K562 (cell line): ENCODE data around the gene DEDD. TPM values are rescaled to one million over a fixed set of nuclear protein-coding genes. Genes with fewer than 3 reads are reported as not detected.

Source experiments
- ATAC-seq: fragments of 200-7000 bp; cut with Tn5 transposase; 3 replicates; pipeline ENCODE4 v1.9.1; 2020; ENCODE audit warnings: moderate library complexity
- BruUV-seq: library from RNA; stranded (reverse); fragments of 400-500 nt; replicated peaks from 2 replicates; lab custom pipeline; 2021; lab: Mats Ljungman, UMichigan
- CTCF ChIA-PET: fragments of 300-600 bp; formaldehyde crosslinking; extraction: SDS; loops from one replicate; lab custom pipeline; 2021; ENCODE audit warnings: low intra/inter-chr PET ratio; lab: Yijun Ruan, JAX
- POLR2A ChIA-PET: fragments of 300-600, 350-650 bp; sonication (Branson Sonifier 250); formaldehyde crosslinking; extraction: SDS; loops from one replicate; lab custom pipeline; 2021; ENCODE audit warnings: antibody characterized with exemption, inconsistent platforms; lab: Yijun Ruan, JAX
- DNase-seq, 4 experiments: peaks; one replicate each; pipeline versions ENCODE4 v3.0.0 to v3.0.0-alpha.2; 2011 to 2018; ENCODE audit warnings: low spot score in 3 of 4, mixed read lengths in 3 of 4; ENCODE audit errors: extremely low read depth in 1 of 4
- FAIRE-seq: peaks from 2 replicates; lab custom pipeline; 2011; peaks lifted over from hg19 to GRCh38; lab: Jason Lieb, UNC
- H2AFZ ChIP-seq: 2 replicates; pipeline ENCODE4 v1.6.0; 2011; ENCODE audit warnings: low read depth, low read length, control low read depth, inconsistent platforms
- H3K27ac ChIP-seq: fragments of 200-600 bp; 3 replicates; pipeline ENCODE4 v1.8.0; 2011; ENCODE audit warnings: low read depth, mild to moderate bottlenecking, control low read depth, inconsistent platforms, low read length, moderate library complexity, mixed read lengths; ENCODE audit errors: extremely low read depth
- H3K27me3 ChIP-seq, 2 experiments: fragments of 300-600 bp in 1 of 2; 2 replicates in 1 of 2; 3 replicates in 1 of 2; pipeline versions ENCODE4 v1.6.0 to v1.8.0; 2011; ENCODE audit warnings: inconsistent platforms in 2 of 2, low read length in 2 of 2, mild to moderate bottlenecking in 1 of 2, mixed read lengths in 1 of 2, moderate library complexity in 1 of 2; ENCODE audit not compliant: control insufficient read depth in 2 of 2, insufficient read depth in 2 of 2
- H3K36me3 ChIP-seq: fragments of 300-600 bp; 3 replicates; pipeline ENCODE4 v1.8.0; 2011; ENCODE audit warnings: mild to moderate bottlenecking, low read length, inconsistent platforms; ENCODE audit not compliant: control insufficient read depth, insufficient read depth
- H3K4me1 ChIP-seq, 2 experiments: fragments of 200-600 bp in 1 of 2; replicated peaks in 1 of 2; 2 replicates in 1 of 2; 3 replicates in 1 of 2; pipeline versions ENCODE4 v1.5.1 to v1.8.0; 2011; ENCODE audit warnings: inconsistent platforms in 2 of 2, low read length in 2 of 2, mild to moderate bottlenecking in 1 of 2, mixed read lengths in 1 of 2, moderate library complexity in 1 of 2; ENCODE audit not compliant: control insufficient read depth in 2 of 2, insufficient read depth in 2 of 2
- H3K4me2 ChIP-seq: 2 replicates; pipeline ENCODE4 v1.6.1; 2011; ENCODE audit warnings: low read length, control low read depth, inconsistent platforms, mixed read lengths; ENCODE audit not compliant: insufficient read depth
- H3K4me3 ChIP-seq: fragments of 200-600 bp; sonication (generic), shearing (Covaris generic); 2 replicates; pipeline ENCODE4 v1.5.1; 2016; ENCODE audit warnings: control low read depth, inconsistent platforms
- H3K79me2 ChIP-seq: fragments of 200-600 bp; 3 replicates; pipeline ENCODE4 v1.8.0; 2011; ENCODE audit warnings: low read length, inconsistent platforms; ENCODE audit not compliant: control insufficient read depth, insufficient read depth
- H3K9ac ChIP-seq, 2 experiments: 2 replicates each; pipeline versions ENCODE4 v1.6.0 to v1.6.1; 2011; ENCODE audit warnings: low read depth in 2 of 2, low read length in 2 of 2, control low read depth in 1 of 2, inconsistent platforms in 1 of 2, mild to moderate bottlenecking in 1 of 2, mixed read lengths in 1 of 2; ENCODE audit not compliant: insufficient read depth in 1 of 2
- H3K9me1 ChIP-seq: one replicate; pipeline ENCODE4 v1.6.0; 2011; ENCODE audit warnings: inconsistent platforms, mild to moderate bottlenecking, low read length, moderate library complexity; ENCODE audit not compliant: control insufficient read depth, insufficient read depth
- H3K9me3 ChIP-seq: replicated peaks from 2 replicates; pipeline ENCODE4 v1.5.1; 2011; ENCODE audit warnings: low read depth, low read length, inconsistent platforms; ENCODE audit not compliant: control insufficient read depth, insufficient read depth
- H4K20me1 ChIP-seq: replicated peaks from 2 replicates; pipeline ENCODE4 v1.6.1; 2011; ENCODE audit warnings: low read length, inconsistent platforms, mixed read lengths; ENCODE audit not compliant: control insufficient read depth, insufficient read depth
- CREBBP ChIP-seq: IDR thresholded peaks from one replicate; pipeline ENCODE4 v1.6.1; 2012; ENCODE audit warnings: low read depth, mild to moderate bottlenecking, control low read depth, inconsistent platforms, low read length
- GABPA ChIP-seq: fragments of 200-800 bp; sonication (Bioruptor generic); conservative IDR thresholded peaks from 2 replicates; pipeline ENCODE4 v1.6.1; 2016; ENCODE audit warnings: low read depth, missing genetic modification characterization, missing compliant biosample characterization
- GTF2F1 ChIP-seq: IDR thresholded peaks from 2 replicates; pipeline ENCODE4 v1.6.1; 2011; ENCODE audit warnings: low read depth, low read length, improper control_type of control experiment
- KDM1A ChIP-seq, 2 experiments: fragments of 450-650 bp; IDR thresholded peaks; 2 replicates each; pipeline ENCODE4 v1.6.1; 2016; ENCODE audit warnings: mild to moderate bottlenecking in 2 of 2
- MAZ ChIP-seq, 2 experiments: fragments of 450-650 bp in 1 of 2; sonication (generic) in 1 of 2; formaldehyde crosslinking; IDR thresholded peaks in 1 of 2; conservative IDR thresholded peaks in 1 of 2; 2 replicates each; pipeline versions ENCODE4 v1.4.0 to v1.5.0; 2020; ENCODE audit warnings: mild to moderate bottlenecking in 1 of 2, missing genetic modification reagents in 1 of 2
- PML ChIP-seq: IDR thresholded peaks from 2 replicates; pipeline ENCODE4 v1.6.1; 2012; ENCODE audit warnings: low read length, inconsistent platforms
- PURB ChIP-seq: sonication (generic); formaldehyde crosslinking; IDR thresholded peaks from 2 replicates; pipeline ENCODE4 v1.9.0; 2021; ENCODE audit warnings: low read depth, mild to moderate bottlenecking, missing genetic modification reagents
- RBBP5 ChIP-seq: fragments of 200-600 bp; sonication (generic); IDR thresholded peaks from 2 replicates; pipeline ENCODE4 v1.6.1; 2012; ENCODE audit warnings: borderline replicate concordance, mild to moderate bottlenecking, low read length, control low read depth, inconsistent platforms; ENCODE audit not compliant: insufficient read depth, poor library complexity, severe bottlenecking
- SMAD2 ChIP-seq: fragments of 150-350 bp; IDR thresholded peaks from 2 replicates; pipeline ENCODE4 v1.6.1; 2014; ENCODE audit warnings: low read depth, mild to moderate bottlenecking, low read length
- SOX6 ChIP-seq: fragments of 450-650 bp; IDR thresholded peaks from 2 replicates; pipeline ENCODE4 v1.6.1; 2014; ENCODE audit warnings: mild to moderate bottlenecking
- SUPT5H ChIP-seq: fragments of 450-650 bp; IDR thresholded peaks from 2 replicates; pipeline ENCODE4 v1.6.1; 2016
- THRAP3 ChIP-seq: fragments of 450-650 bp; IDR thresholded peaks from 2 replicates; pipeline ENCODE4 v1.6.1; 2016; ENCODE audit warnings: mild to moderate bottlenecking, inconsistent platforms, borderline replicate concordance
- TRIM25 ChIP-seq: fragments of 450-650 bp; IDR thresholded peaks from 2 replicates; pipeline ENCODE4 v1.7.0; 2016; ENCODE audit warnings: borderline replicate concordance
- ZC3H11A ChIP-seq: IDR thresholded peaks from 2 replicates; pipeline ENCODE4 v1.6.1; 2012; ENCODE audit warnings: low read depth, low read length, improper control_type of control experiment
- ZNF12 ChIP-seq: sonication (generic); formaldehyde crosslinking; IDR thresholded peaks from 2 replicates; pipeline ENCODE4 v1.4.0; 2020; ENCODE audit warnings: mild to moderate bottlenecking, missing genetic modification reagents
- ZNF217 ChIP-seq: sonication (generic); formaldehyde crosslinking; IDR thresholded peaks from 2 replicates; pipeline ENCODE4 v1.8.0; 2022; ENCODE audit warnings: mild to moderate bottlenecking, missing genetic modification reagents
- ZNF23 ChIP-seq: fragments of 250-450 bp; sonication (Bioruptor Pico); IDR thresholded peaks from 2 replicates; pipeline ENCODE4 v1.4.0; 2020; ENCODE audit warnings: mild to moderate bottlenecking
- WGBS: fragments of 100-300 bp; shearing (Covaris generic); methylation state at CpG from one replicate; pipeline ENCODE4 v1.1.6; 2016; ENCODE audit warnings: low coverage, mixed read lengths; ENCODE audit not compliant: insufficient coverage; ENCODE audit errors: missing lambda C conversion rate; 5-methylcytosine and 5-hydroxymethylcytosine counted together
- in situ Hi-C: fragments of 300-500 bp; cut with MboI; formaldehyde crosslinking; loops from 4 replicates; pipeline ENCODE4 v1.15.0; 2018; ENCODE audit warnings: inconsistent platforms, mixed read lengths
- intact Hi-C: fragments of 100-400 bp; cut with micrococcal nuclease; formaldehyde crosslinking; loops from 2 replicates; pipeline ENCODE4 v1.14.2; 2022
- polyA plus RNA-seq, 8 experiments: library from polyadenylated mRNA; depleted of rRNA in 4 of 8; stranded (reverse) in 5 of 8; unstranded in 3 of 8; fragments of >200 nt; fragmentation: Nextera tagmentation in 2 of 8; fragmentation: Illumina TruSeq in 1 of 8; extraction: Ambion mirVana in 2 of 8; extraction: Trizol in 1 of 8; gene quantifications; 2 replicates each; pipeline versions ENCODE4 v1.2.1 to v1.2.3, GENCODE V29; 2011 to 2014; ENCODE audit warnings: inconsistent platforms in 1 of 8, missing spikeins in 1 of 8
- total RNA-seq, 7 experiments: library from RNA; depleted of rRNA in 6 of 7; stranded (reverse); fragments of >200 nt in 6 of 7; fragmentation: Illumina TruSeq in 2 of 7; extraction: Trizol in 2 of 7; gene quantifications; 2 replicates each; pipeline versions ENCODE4 v1.2.1 to v1.2.3, GENCODE V29; 2011 to 2021; ENCODE audit warnings: low replicate concordance in 1 of 7
- TF ChIP-seq, protein P1 (sequence below): sonication (generic); formaldehyde crosslinking; IDR thresholded peaks from 2 replicates; pipeline ENCODE4 v1.8.0; 2022; ENCODE audit warnings: missing genetic modification reagents, mild to moderate bottlenecking, borderline replicate concordance
- TF ChIP-seq, protein P2 (sequence below): fragments of 450-650 bp; IDR thresholded peaks from 2 replicates; pipeline ENCODE4 v1.6.1; 2016; ENCODE audit warnings: low read depth, mild to moderate bottlenecking, moderate library complexity

The DEDD gene
- total and polyA plus RNA-seq, 9 of the 15 experiments (the other 6 are each of a cell fraction or from before 2014, with no cell fraction given) = 11.6 to 41.0 (median 16.8) TPM

DNA sequence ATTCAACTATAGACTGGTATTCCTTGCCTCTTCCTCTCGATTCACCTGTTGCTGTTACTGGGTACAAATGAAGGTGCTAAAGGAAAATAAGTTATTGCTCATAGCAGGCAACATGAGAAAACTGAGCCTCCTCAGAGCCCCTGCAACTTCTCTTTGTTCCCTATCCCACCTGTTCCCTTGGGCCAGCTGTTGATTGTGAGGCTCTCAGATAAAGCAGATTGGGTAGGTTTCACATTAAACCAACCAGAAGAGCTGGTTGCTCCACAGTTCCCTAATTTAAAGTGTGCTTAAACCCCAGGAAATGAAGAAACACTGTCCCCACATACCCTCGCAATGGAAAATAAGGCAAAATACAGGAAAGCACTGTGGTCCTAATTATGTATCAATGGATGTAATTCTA is 4.8 kb downstream of the DEDD start (continued):
- TF ChIP-seq, protein P1, sequence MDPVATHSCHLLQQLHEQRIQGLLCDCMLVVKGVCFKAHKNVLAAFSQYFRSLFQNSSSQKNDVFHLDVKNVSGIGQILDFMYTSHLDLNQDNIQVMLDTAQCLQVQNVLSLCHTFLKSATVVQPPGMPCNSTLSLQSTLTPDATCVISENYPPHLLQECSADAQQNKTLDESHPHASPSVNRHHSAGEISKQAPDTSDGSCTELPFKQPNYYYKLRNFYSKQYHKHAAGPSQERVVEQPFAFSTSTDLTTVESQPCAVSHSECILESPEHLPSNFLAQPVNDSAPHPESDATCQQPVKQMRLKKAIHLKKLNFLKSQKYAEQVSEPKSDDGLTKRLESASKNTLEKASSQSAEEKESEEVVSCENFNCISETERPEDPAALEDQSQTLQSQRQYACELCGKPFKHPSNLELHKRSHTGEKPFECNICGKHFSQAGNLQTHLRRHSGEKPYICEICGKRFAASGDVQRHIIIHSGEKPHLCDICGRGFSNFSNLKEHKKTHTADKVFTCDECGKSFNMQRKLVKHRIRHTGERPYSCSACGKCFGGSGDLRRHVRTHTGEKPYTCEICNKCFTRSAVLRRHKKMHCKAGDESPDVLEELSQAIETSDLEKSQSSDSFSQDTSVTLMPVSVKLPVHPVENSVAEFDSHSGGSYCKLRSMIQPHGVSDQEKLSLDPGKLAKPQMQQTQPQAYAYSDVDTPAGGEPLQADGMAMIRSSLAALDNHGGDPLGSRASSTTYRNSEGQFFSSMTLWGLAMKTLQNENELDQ (CRISPR knock-in tag) = no peak
- TF ChIP-seq ZNF12 (CRISPR knock-in tag) = no peak
- TF ChIP-seq, all 486 proteins: peak for 0

DNA sequence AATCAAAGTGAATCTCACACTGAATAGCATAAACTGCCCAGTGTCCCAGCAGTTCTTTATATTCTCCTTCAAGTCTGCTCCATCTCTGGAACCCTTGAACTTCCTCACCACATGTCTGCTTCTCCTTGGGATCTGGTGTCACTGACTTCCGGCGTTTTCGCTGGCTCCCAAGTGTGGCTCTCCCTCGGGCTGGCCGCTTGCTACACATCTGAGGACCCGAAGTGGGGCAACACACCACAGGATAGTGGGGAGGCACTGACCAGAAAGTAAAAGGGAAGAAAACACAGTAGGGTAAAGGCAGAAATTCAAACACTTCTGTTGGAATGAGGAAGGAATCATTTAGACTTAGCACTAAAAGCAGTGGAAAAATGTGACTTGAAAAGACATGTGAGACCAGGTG is 9.5 kb downstream of the DEDD start:
- no peaks in the 10 kb centered on the region for H3K9me3 ChIP-seq
- H2AFZ ChIP-seq = no peak overlapping the region
- intact Hi-C loops = no loop called here
- FAIRE-seq (no peak), ATAC-seq (no peak), DNase-seq (no peak)
- peaks cover 3% of the 10 kb centered on the region; the same call in 1 of the 2 replicates for H4K20me1 ChIP-seq
- H3K4me2 ChIP-seq = no peak overlapping the region
- H3K36me3 ChIP-seq = peaks cover 79% of the 10 kb centered on the region
- no TSS peak for BruUV-seq
- H3K79me2 ChIP-seq = peaks cover 32% of the 10 kb centered on the region
- CTCF ChIA-PET = no interaction called here
- H3K4me3 ChIP-seq = no peak overlapping the region
- peaks cover 13 to 25% of the 10 kb centered on the region in 2 experiments for H3K4me1 ChIP-seq
- no peak overlapping the region for H3K9ac ChIP-seq
- in situ Hi-C loops = no loop called here
- POLR2A ChIA-PET = interaction anchor here (2.5 kb wide), 1 partner anchor 9 kb away, joined by 20 read pairs; the partner anchor contains the start of gene DEDD
- WGBS = 83% methylated on average over 6 of the region's 6 CpGs
- H3K9me1 ChIP-seq = no peaks in the 10 kb centered on the region
- H3K27me3 ChIP-seq = no peaks in the 10 kb centered on the region
- H3K27ac ChIP-seq = no peak overlapping the region
- TF ChIP-seq ZNF23 (CRISPR knock-in tag) = no peak
- no peak for TF ChIP-seq ZNF217
- no peak for TF ChIP-seq GTF2F1
- TF ChIP-seq PURB (CRISPR knock-in tag) = no peak
- no peak for TF ChIP-seq SUPT5H
- no peak for TF ChIP-seq GABPA (tag)
- TF ChIP-seq CREBBP = no peak
- no peak for TF ChIP-seq ZC3H11A
- no peak for TF ChIP-seq PML
- no peak for TF ChIP-seq RBBP5
- TF ChIP-seq TRIM25 = no peak
- TF ChIP-seq, protein P2, sequence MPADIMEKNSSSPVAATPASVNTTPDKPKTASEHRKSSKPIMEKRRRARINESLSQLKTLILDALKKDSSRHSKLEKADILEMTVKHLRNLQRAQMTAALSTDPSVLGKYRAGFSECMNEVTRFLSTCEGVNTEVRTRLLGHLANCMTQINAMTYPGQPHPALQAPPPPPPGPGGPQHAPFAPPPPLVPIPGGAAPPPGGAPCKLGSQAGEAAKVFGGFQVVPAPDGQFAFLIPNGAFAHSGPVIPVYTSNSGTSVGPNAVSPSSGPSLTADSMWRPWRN = no peak
- TF ChIP-seq THRAP3 = no peak
- no peak for TF ChIP-seq MAZ (CRISPR knock-in tag; conservative IDR thresholded peaks at IDR 0.05 in 1 of 2, IDR thresholded peaks at IDR 0.05 in 1 of 2)
- no peak for TF ChIP-seq SMAD2
- TF ChIP-seq KDM1A (IDR thresholded peaks at IDR 0.05) = no peak
- TF ChIP-seq SOX6 = no peak
